ENCODE measurements around the gene UCMA. TPM values are rescaled to one million over a fixed set of nuclear protein-coding genes. Genes with fewer than 3 reads are reported as not detected.

The UCMA gene
- total RNA-seq, 1 experiment from 2014 or later = not detected

GRCh38 chr10:13233358-13233757, 816 bp downstream of the UCMA start:
- POLR2A ChIA-PET (ENCODE audit: unreplicated experiment) = interaction anchor here (0.5 kb wide), 1 partner anchor 422 kb away, joined by 3 read pairs; no protein-coding TSS in a partner anchor
- H2AFZ ChIP-seq (ENCODE audit: low read length) = no peak overlapping the region
- CTCF ChIA-PET = no interaction called here

DNA sequence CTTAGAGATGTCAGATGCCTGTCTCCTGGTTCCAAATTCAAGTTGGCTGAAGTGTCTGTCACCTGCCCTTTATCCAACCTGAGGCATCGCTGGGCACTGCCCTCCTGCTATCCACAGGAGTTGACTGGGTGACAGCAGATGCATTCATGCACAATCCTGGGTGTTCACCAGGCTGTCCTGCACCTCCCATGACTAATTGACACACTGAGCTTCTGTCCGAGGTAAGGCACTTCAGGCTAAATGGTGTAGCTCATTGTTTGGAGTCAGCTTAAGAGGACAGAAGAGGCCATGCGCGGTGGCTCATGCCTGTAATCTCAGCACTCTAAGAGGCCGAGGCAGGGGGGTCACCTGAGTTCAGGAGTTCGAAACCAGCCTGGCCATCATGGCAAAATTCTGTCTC, 2.4 kb downstream of the UCMA start:
- Histone ChIP-seq H3K27ac (ENCODE audit: low read length) (no peak overlapping the region), H3K4me3 (ENCODE audit: low read length) (no peak overlapping the region), H3K27me3 (ENCODE audit: low read length) (no peaks in the 10 kb centered on the region), H3K4me2 (ENCODE audit: low read length) (no peak overlapping the region), H2AFZ (ENCODE audit: low read length) (no peak overlapping the region), H3K9me3 (ENCODE audit: low read length) (no peaks in the 10 kb centered on the region), H3K9ac (ENCODE audit: low read length) (no peak overlapping the region), H3K36me3 (ENCODE audit: low read depth, low read length) (no peaks in the 10 kb centered on the region), H3K9me2 (replicated peaks; ENCODE audit: low read length) (no peaks in the 10 kb centered on the region), H3K4me1 (ENCODE audit: insufficient read depth, low read length) (no peaks in the 10 kb centered on the region), H3F3A (ENCODE audit: low read length, unreplicated experiment) (no peaks in the 10 kb centered on the region), H3K79me2 (ENCODE audit: low read length) (no peaks in the 10 kb centered on the region), H4K20me1 (ENCODE audit: low read length) (no peaks in the 10 kb centered on the region)
- POLR2A ChIA-PET (ENCODE audit: unreplicated experiment) = no interaction called here
- no TSS peak for BruUV-seq (replicated peaks)
- no peak for DNase-seq
- CTCF ChIA-PET = no interaction called here
- intact Hi-C loops (cut with micrococcal nuclease) = no loop called here
- TF ChIP-seq EZH2phosphoT487 (IDR thresholded peaks at IDR 0.05; ENCODE audit: borderline replicate concordance, low read length) (no peak), EZH2 (IDR thresholded peaks at IDR 0.05; ENCODE audit: low read length, unreplicated experiment) (no peak)
- TF ChIP-seq, protein P1, sequence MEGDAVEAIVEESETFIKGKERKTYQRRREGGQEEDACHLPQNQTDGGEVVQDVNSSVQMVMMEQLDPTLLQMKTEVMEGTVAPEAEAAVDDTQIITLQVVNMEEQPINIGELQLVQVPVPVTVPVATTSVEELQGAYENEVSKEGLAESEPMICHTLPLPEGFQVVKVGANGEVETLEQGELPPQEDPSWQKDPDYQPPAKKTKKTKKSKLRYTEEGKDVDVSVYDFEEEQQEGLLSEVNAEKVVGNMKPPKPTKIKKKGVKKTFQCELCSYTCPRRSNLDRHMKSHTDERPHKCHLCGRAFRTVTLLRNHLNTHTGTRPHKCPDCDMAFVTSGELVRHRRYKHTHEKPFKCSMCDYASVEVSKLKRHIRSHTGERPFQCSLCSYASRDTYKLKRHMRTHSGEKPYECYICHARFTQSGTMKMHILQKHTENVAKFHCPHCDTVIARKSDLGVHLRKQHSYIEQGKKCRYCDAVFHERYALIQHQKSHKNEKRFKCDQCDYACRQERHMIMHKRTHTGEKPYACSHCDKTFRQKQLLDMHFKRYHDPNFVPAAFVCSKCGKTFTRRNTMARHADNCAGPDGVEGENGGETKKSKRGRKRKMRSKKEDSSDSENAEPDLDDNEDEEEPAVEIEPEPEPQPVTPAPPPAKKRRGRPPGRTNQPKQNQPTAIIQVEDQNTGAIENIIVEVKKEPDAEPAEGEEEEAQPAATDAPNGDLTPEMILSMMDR (conservative IDR thresholded peaks at IDR 0.05; ENCODE audit: low read depth, low read length) = no peak
- no peak for ATAC-seq

More at GRCh38 chr10:13233358-13233757, 816 bp downstream of the UCMA start:
- H3K4me3 ChIP-seq (ENCODE audit: low read length) = no peak overlapping the region
- TF ChIP-seq EZH2 (IDR thresholded peaks at IDR 0.05; ENCODE audit: low read length, unreplicated experiment) (no peak), EZH2phosphoT487 (IDR thresholded peaks at IDR 0.05; ENCODE audit: borderline replicate concordance, low read length) (no peak)
- TF ChIP-seq, protein P1 (conservative IDR thresholded peaks at IDR 0.05; ENCODE audit: low read depth, low read length) = no peak
- no peaks in the 10 kb centered on the region for H3K4me1 ChIP-seq (ENCODE audit: insufficient read depth, low read length)
- no peaks in the 10 kb centered on the region for H3K36me3 ChIP-seq (ENCODE audit: low read depth, low read length)
- H3F3A ChIP-seq (ENCODE audit: low read length, unreplicated experiment) = no peaks in the 10 kb centered on the region
- H3K9ac ChIP-seq (ENCODE audit: low read length) = no peak overlapping the region
- ATAC-seq (no peak), DNase-seq (no peak)
- H3K4me2 ChIP-seq (ENCODE audit: low read length) = no peak overlapping the region
- no peaks in the 10 kb centered on the region for H3K27me3 ChIP-seq (ENCODE audit: low read length)
- intact Hi-C loops (cut with micrococcal nuclease) = no loop called here
- no peaks in the 10 kb centered on the region for H3K9me3 ChIP-seq (ENCODE audit: low read length)
- no peak overlapping the region for H3K27ac ChIP-seq (ENCODE audit: low read length)
- no peaks in the 10 kb centered on the region for H3K9me2 ChIP-seq (replicated peaks; ENCODE audit: low read length)
- no TSS peak for BruUV-seq (replicated peaks)
- no peaks in the 10 kb centered on the region for H3K79me2 ChIP-seq (ENCODE audit: low read length)
- no peaks in the 10 kb centered on the region for H4K20me1 ChIP-seq (ENCODE audit: low read length)

DNA sequence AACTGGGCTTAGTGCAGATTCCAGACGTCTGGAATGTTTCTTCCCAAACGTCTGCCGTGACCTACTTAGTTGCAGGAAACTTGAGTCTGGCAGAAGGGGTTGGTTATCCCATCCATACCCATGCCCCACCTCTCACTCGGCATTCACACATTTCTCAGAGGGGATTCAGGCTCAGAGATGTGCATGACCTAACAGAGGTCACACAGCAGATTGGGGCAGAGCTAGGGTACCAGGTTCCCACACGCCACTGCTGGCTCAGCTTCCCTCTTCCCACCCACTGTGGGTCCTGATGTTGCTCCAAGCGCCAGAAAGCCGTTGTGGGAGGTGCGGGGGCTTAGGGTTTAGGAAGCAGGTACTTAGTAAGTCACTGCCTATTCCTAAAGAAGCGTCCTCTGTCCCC, 3.0 kb downstream of the UCMA start:
- CTCF ChIA-PET = no interaction called here
- Histone ChIP-seq H3K27me3 (ENCODE audit: low read length) (no peaks in the 10 kb centered on the region), H3K4me3 (ENCODE audit: low read length) (no peak overlapping the region), H3K9ac (ENCODE audit: low read length) (no peak overlapping the region), H3K9me2 (replicated peaks; ENCODE audit: low read length) (no peaks in the 10 kb centered on the region), H2AFZ (ENCODE audit: low read length) (no peak overlapping the region), H3K36me3 (ENCODE audit: low read depth, low read length) (no peaks in the 10 kb centered on the region), H3F3A (ENCODE audit: low read length, unreplicated experiment) (no peaks in the 10 kb centered on the region), H3K79me2 (ENCODE audit: low read length) (no peaks in the 10 kb centered on the region), H3K4me2 (ENCODE audit: low read length) (no peak overlapping the region), H3K9me3 (ENCODE audit: low read length) (no peaks in the 10 kb centered on the region), H4K20me1 (ENCODE audit: low read length) (no peaks in the 10 kb centered on the region), H3K27ac (ENCODE audit: low read length) (no peak overlapping the region), H3K4me1 (ENCODE audit: insufficient read depth, low read length) (no peaks in the 10 kb centered on the region)
- no peak for TF ChIP-seq EZH2phosphoT487 (IDR thresholded peaks at IDR 0.05; ENCODE audit: borderline replicate concordance, low read length)
- TF ChIP-seq EZH2 (IDR thresholded peaks at IDR 0.05; ENCODE audit: low read length, unreplicated experiment) = no peak
- TF ChIP-seq, protein P1 (conservative IDR thresholded peaks at IDR 0.05; ENCODE audit: low read depth, low read length) = no peak
- POLR2A ChIA-PET (ENCODE audit: unreplicated experiment) = no interaction called here
- DNase-seq (no peak), ATAC-seq (no peak)
- intact Hi-C loops (cut with micrococcal nuclease) = no loop called here
- BruUV-seq (replicated peaks) = no TSS peak

Data from PC-3 (cell line).